Activated T-helper 1 cell treated with Interleukin-2 at 50 U/mL for 16 hours (primary cell): Measurements from ENCODE around the gene AGBL1.
"Not testable (repeated sequence)": the region's sequence is repeated elsewhere in the genome, so short reads cannot be mapped to it uniquely, and the experiment has no call there.

Source experiments
- DNase-seq: peaks from one replicate; pipeline ENCODE4 v3.0.0-alpha.2; 2020; ENCODE audit warnings: low read depth

The AGBL1 gene

GRCh38 chr15:86082619-86083380 is 3.1 kb downstream of the AGBL1 start:
- DNase-seq: no peak

GRCh38 chr15:86087808-86088207 is 8.1 kb downstream of the AGBL1 start:
- no peak for DNase-seq

- no peak for DNase-seq
Observed at GRCh38 chr15:86089422-86089821, 9.8 kb downstream of the AGBL1 start.

- DNase-seq: no peak
Observed at GRCh38 chr15:86101818-86102217, 22.1 kb downstream of the AGBL1 start.

- no peak for DNase-seq
Observed at GRCh38 chr15:86103825-86104224, 24.2 kb downstream of the AGBL1 start.

- no peak for DNase-seq
Observed at GRCh38 chr15:86106306-86106705, 26.6 kb downstream of the AGBL1 start.

GRCh38 chr15:86115145-86115801 is 35.6 kb downstream of the AGBL1 start:
- DNase-seq: no peak

- no peak for DNase-seq
Observed at GRCh38 chr15:86121568-86122225, 42.0 kb downstream of the AGBL1 start.

- DNase-seq: not testable (repeated sequence)
Observed at GRCh38 chr15:86122691-86123391, 43.2 kb downstream of the AGBL1 start.

GRCh38 chr15:86125775-86126174 is 46.1 kb downstream of the AGBL1 start:
- DNase-seq: no peak

- no peak for DNase-seq
Observed at GRCh38 chr15:86127547-86127946, 47.9 kb downstream of the AGBL1 start.

GRCh38 chr15:86135041-86135440 is 55.4 kb downstream of the AGBL1 start:
- no peak for DNase-seq

- DNase-seq: no peak
Observed at GRCh38 chr15:86136861-86137260, 57.2 kb downstream of the AGBL1 start.

GRCh38 chr15:86138798-86139197 is 59.1 kb downstream of the AGBL1 start:
- DNase-seq: no peak

GRCh38 chr15:86139828-86140227 is 60.2 kb downstream of the AGBL1 start:
- no peak for DNase-seq

GRCh38 chr15:86154705-86155104 is 75.0 kb downstream of the AGBL1 start:
- DNase-seq: no peak

- no peak for DNase-seq
Observed at GRCh38 chr15:86155551-86155950, 75.9 kb downstream of the AGBL1 start.

GRCh38 chr15:86157606-86158293 is 78.1 kb downstream of the AGBL1 start:
- no peak for DNase-seq

GRCh38 chr15:86159468-86159867 is 79.8 kb downstream of the AGBL1 start:
- no peak for DNase-seq

- DNase-seq: no peak
Observed at GRCh38 chr15:86161250-86161649, 81.6 kb downstream of the AGBL1 start.

GRCh38 chr15:86162172-86162591 is 82.5 kb downstream of the AGBL1 start:
- no peak for DNase-seq

- DNase-seq: no peak
Observed at GRCh38 chr15:86162641-86163040, 83.0 kb downstream of the AGBL1 start.
